Caco-2 (cell line): Measurements from ENCODE around the gene NUDT3. TPM values are rescaled to one million over a fixed set of nuclear protein-coding genes. Genes with fewer than 3 reads are reported as not detected.

Source experiments
- BruUV-seq: library from RNA; stranded (reverse); fragments of 400-500 nt; replicated peaks from 2 replicates; lab custom pipeline; 2021; lab: Mats Ljungman, UMichigan
- CTCF ChIA-PET: fragments of 300-600 bp; sonication (Branson Sonifier 250); formaldehyde crosslinking; loops from one replicate; lab custom pipeline; 2022; ENCODE audit warnings: antibody characterized with exemption; lab: Charles Lee
- POLR2A ChIA-PET: fragments of 300-600 bp; sonication (Branson Sonifier 250); formaldehyde crosslinking; loops from one replicate; lab custom pipeline; 2022; ENCODE audit warnings: antibody characterized with exemption; lab: Charles Lee
- DNase-seq, 2 experiments: peaks; one replicate each; pipeline versions ENCODE4 v3.0.0 to v3.0.0-alpha.2; 2020 to 2022
- H3K27me3 ChIP-seq: replicated peaks from 2 replicates; pipeline ENCODE4 v1.6.0; 2011; ENCODE audit warnings: low read length; ENCODE audit not compliant: control insufficient read depth, insufficient read depth
- H3K36me3 ChIP-seq: 2 replicates; pipeline ENCODE4 v1.5.1; 2011; ENCODE audit warnings: low read length; ENCODE audit not compliant: control insufficient read depth, insufficient read depth
- H3K4me1 ChIP-seq: fragments of 250-450 bp; sonication (Bioruptor Pico); 2 replicates; pipeline ENCODE4 v1.5.1; 2020; ENCODE audit warnings: mild to moderate bottlenecking
- H3K4me3 ChIP-seq: 2 replicates; pipeline ENCODE4 v1.5.1; 2011; ENCODE audit warnings: low read depth, mild to moderate bottlenecking, control low read depth, low read length
- H3K9me3 ChIP-seq: fragments of 250-450 bp; sonication (Bioruptor Pico); 2 replicates; pipeline ENCODE4 v1.5.1; 2020; ENCODE audit warnings: mild to moderate bottlenecking, moderate library complexity
- H3K27ac Mint-ChIP-seq: one replicate; pipeline ENCODE4 v1.8.0; 2022; ENCODE audit warnings: mixed read lengths; ENCODE audit not compliant: unreplicated experiment
- H3K27me3 Mint-ChIP-seq: one replicate; pipeline ENCODE4 v1.8.0; 2022; ENCODE audit warnings: mixed read lengths; ENCODE audit not compliant: insufficient read depth, unreplicated experiment
- H3K36me3 Mint-ChIP-seq: one replicate; pipeline ENCODE4 v1.8.0; 2022; ENCODE audit warnings: mild to moderate bottlenecking, mixed read lengths; ENCODE audit not compliant: insufficient read depth, unreplicated experiment
- H3K4me1 Mint-ChIP-seq: one replicate; pipeline ENCODE4 v1.8.0; 2022; ENCODE audit warnings: low read depth, mixed read lengths; ENCODE audit not compliant: unreplicated experiment
- H3K4me3 Mint-ChIP-seq: one replicate; pipeline ENCODE4 v1.8.0; 2022; ENCODE audit warnings: mild to moderate bottlenecking, moderate library complexity, mixed read lengths; ENCODE audit not compliant: unreplicated experiment
- H3K9me3 Mint-ChIP-seq: one replicate; pipeline ENCODE4 v1.8.0; 2022; ENCODE audit warnings: mixed read lengths; ENCODE audit not compliant: unreplicated experiment
- CTCF ChIP-seq, 2 experiments: fragments of 200-600 bp in 1 of 2; IDR thresholded peaks; 1 replicate in 1 of 2; 2 replicates in 1 of 2; pipeline versions ENCODE4 v1.5.1 to v1.8.0; 2011 to 2022; ENCODE audit warnings: antibody characterized with exemption in 1 of 2, control low read depth in 1 of 2, inconsistent platforms in 1 of 2, low read depth in 1 of 2, low read length in 1 of 2, mild to moderate bottlenecking in 1 of 2, moderate library complexity in 1 of 2; ENCODE audit not compliant: insufficient read depth in 1 of 2, severe bottlenecking in 1 of 2, unreplicated experiment in 1 of 2
- intact Hi-C: fragments of 100-400 bp; cut with micrococcal nuclease; formaldehyde crosslinking; loops from one replicate; pipeline ENCODE4 v1.10.0; 2022; ENCODE audit not compliant: unreplicated experiment
- total RNA-seq: library from RNA; stranded (reverse); gene quantifications from 2 replicates; pipeline ENCODE4 v1.2.3, GENCODE V29; 2022

The NUDT3 gene
- total RNA-seq, 1 experiment from 2014 or later: 22.9 TPM

DNA sequence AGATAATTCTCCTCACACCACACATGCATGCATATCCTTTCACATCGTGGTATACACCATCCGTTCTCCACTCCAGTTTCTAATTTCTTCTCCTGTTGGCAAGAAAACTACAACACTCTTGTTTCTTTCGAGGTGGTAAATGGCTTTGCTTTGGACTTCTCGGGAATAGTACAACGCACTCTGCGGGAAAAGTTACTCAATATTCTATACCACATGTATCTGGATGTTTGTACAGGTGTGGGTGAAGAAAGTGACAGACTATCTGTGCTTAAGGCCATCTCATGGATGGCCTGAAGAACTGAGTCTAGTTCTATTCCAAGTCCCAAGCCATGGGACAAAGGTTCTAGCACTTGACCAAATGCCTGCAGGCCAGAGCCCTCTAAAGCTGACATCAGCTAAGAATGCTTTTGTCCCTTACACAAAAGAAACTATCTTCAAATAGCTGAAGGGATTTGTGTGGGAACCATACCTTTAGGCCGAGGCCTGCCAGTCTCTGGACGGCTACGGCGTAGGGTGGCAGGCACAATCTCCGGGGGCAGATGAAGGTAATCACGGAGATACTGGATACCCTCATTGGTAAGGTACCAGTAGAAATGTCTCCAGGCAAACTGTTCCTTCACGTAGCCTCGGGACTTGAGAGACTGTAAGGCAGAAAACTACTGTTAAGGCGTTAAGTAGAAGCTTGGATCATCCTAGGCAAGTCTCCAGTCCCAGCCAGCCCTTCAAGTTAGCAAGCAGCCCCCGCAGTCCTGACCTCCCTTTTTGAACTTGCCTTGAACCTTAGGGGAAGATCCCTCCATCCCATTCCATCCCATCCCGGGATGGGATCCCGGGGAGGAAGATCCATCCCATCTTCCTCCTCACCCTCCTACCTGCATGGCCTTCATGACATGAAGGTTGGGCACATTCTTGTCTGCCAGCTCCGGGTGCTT lies 32.0 kb upstream of the NUDT3 start:
- Mint-ChIP-seq H3K36me3 (peaks cover 68% of the 10 kb centered on the region), H3K27me3 (no peaks in the 10 kb centered on the region), H3K4me3 (peak overlapping the region; percentile 94)

DNA sequence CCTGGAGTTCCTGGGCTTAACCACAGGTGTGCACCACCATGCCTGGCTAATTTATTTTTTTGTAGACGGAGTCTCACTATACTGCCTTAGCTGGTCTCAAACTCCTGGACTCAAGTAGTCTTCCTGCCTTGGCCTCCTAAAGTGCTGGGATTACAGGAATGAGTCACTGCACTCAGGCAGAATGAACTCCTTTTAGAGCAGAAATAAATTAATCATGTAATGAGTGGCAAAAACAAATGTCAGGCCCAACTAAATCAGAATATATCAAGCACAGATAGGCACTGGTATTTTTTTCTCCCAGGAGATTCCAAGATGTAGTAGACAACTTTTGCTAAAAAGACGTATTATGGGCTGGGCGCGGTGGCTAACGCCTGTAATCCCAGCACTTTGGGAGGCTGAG lies 30.8 kb upstream of the NUDT3 start:
- H3K36me3 Mint-ChIP-seq: peaks cover 76% of the 10 kb centered on the region
- H3K27me3 Mint-ChIP-seq: no peaks in the 10 kb centered on the region
- intact Hi-C loops: no loop called here
- POLR2A ChIA-PET: interaction anchor here (1.6 kb wide), 1 partner anchor 8 kb away, joined by 6 read pairs; no protein-coding TSS in a partner anchor
- CTCF ChIA-PET: interaction anchor here (1.8 kb wide), 1 partner anchor 8 kb away, joined by 8 read pairs; no protein-coding TSS in a partner anchor
- Histone ChIP-seq H3K27me3 (no peaks in the 10 kb centered on the region), H3K9me3 (no peaks in the 10 kb centered on the region), H3K36me3 (peaks cover 7% of the 10 kb centered on the region), H3K4me3 (no peak overlapping the region), H3K4me1 (peaks cover 13% of the 10 kb centered on the region)
- BruUV-seq: no TSS peak
- no peaks in the 10 kb centered on the region for H3K9me3 Mint-ChIP-seq
- H3K27ac Mint-ChIP-seq: no peak overlapping the region
- no peaks in the 10 kb centered on the region for H3K4me1 Mint-ChIP-seq
- no peak for TF ChIP-seq CTCF (IDR thresholded peaks at IDR 0.05; ENCODE audit: insufficient read depth in 1 of 2, low read depth in 1 of 2, low read length in 1 of 2, severe bottlenecking in 1 of 2, unreplicated experiment in 1 of 2)
- no peak for DNase-seq
- peak overlapping the region; percentile 33 for H3K4me3 Mint-ChIP-seq

More for the DNA sequence above, 32.0 kb upstream of the NUDT3 start:
- BruUV-seq: no TSS peak
- no peak for TF ChIP-seq CTCF (IDR thresholded peaks at IDR 0.05; ENCODE audit: insufficient read depth in 1 of 2, low read depth in 1 of 2, low read length in 1 of 2, severe bottlenecking in 1 of 2, unreplicated experiment in 1 of 2)
- Mint-ChIP-seq H3K9me3 (no peaks in the 10 kb centered on the region), H3K27ac (peak overlapping the region; percentile 98), H3K4me1 (no peaks in the 10 kb centered on the region)
- H3K4me3 ChIP-seq: peak overlapping the region; percentile 96
- peaks cover 6% of the 10 kb centered on the region for H3K36me3 ChIP-seq
- H3K27me3 ChIP-seq: no peaks in the 10 kb centered on the region
- intact Hi-C loops: no loop called here
- POLR2A ChIA-PET: interaction anchor here (0.6 to 1.6 kb wide), 2 partner anchors 9 to 713 kb away, joined by 3 to 6 read pairs; no protein-coding TSS in a partner anchor
- no peak for DNase-seq
- CTCF ChIA-PET: interaction anchor here (1.8 kb wide), 1 partner anchor 10 kb away, joined by 8 read pairs; no protein-coding TSS in a partner anchor
- H3K9me3 ChIP-seq: no peaks in the 10 kb centered on the region
- peaks cover 13% of the 10 kb centered on the region for H3K4me1 ChIP-seq

DNA sequence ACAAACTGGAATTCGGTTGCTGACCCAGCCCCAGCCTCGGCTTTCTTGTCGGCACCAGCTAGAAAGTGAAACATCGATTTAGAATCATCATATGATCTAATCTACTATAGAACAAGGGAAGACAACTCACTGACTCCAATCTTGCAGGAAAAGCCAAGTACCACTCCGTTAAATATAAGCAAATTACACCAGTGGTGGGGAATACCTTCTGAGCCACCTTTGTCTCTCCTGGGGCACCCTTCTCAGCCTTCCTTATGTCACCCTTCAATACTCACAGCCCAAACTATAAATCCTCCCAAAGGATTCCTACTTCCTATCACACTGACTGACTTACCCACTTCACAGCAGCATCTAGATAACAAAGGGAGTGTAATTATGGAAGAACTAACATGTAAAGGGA lies 25.9 kb upstream of the NUDT3 start:
- Histone ChIP-seq H3K4me3 (no peak overlapping the region), H3K27me3 (no peaks in the 10 kb centered on the region), H3K9me3 (no peaks in the 10 kb centered on the region), H3K36me3 (peaks cover 13% of the 10 kb centered on the region), H3K4me1 (peaks cover 8% of the 10 kb centered on the region)
- ChIA-PET POLR2A (no interaction called here), CTCF (no interaction called here)
- Mint-ChIP-seq H3K27me3 (no peaks in the 10 kb centered on the region), H3K27ac (peak overlapping the region; percentile 72), H3K4me1 (no peaks in the 10 kb centered on the region), H3K36me3 (peaks cover 91% of the 10 kb centered on the region), H3K4me3 (no peak overlapping the region), H3K9me3 (no peaks in the 10 kb centered on the region)
- no TSS peak for BruUV-seq
- no peak for DNase-seq
- intact Hi-C loops: no loop called here
- TF ChIP-seq CTCF (IDR thresholded peaks at IDR 0.05; ENCODE audit: insufficient read depth in 1 of 2, low read depth in 1 of 2, low read length in 1 of 2, severe bottlenecking in 1 of 2, unreplicated experiment in 1 of 2): no peak
